ENCODE measurements around the gene RAB7A. TPM values are rescaled to one million over a fixed set of nuclear protein-coding genes. Genes with fewer than 3 reads are reported as not detected.

Gene RAB7A
- total and polyA plus RNA-seq, 2 of the 13 experiments (the other 11 are each of a cell fraction or from before 2014, with no cell fraction given): 26.5 to 182 TPM

DNA sequence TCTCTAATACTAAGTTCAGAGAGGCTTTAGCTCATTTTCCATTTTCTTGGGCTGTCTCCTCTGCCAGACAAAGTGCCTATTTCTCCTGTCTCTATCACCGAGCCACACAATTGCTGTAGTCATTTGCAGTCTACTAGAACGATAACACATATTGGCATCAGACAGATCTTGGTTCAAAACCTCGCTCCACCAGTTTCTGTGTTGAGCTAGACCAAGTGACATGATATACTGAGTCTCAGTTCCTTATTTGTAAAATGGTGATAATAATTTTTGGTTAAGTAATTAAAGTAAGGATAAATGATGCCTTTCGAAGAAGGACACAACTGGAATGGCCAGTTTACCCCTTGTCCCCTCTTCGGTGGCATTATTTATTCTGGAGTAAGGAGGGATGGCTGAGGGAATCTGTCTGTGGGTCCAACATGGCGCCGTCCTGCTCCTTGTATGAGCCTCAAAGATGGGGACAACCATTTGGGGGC is 398 bp upstream of the RAB7A start (continued):
- TF ChIP-seq SIN3A (IDR thresholded peaks at IDR 0.05; ENCODE audit: borderline replicate concordance, low read depth, low read length) (no peak), ZNF432 (CRISPR knock-in tag; IDR thresholded peaks at IDR 0.05; ENCODE audit: borderline replicate concordance) (no peak), MTA1 (CRISPR knock-in tag; IDR thresholded peaks at IDR 0.05; ENCODE audit: borderline replicate concordance) (no peak), ZC3H13 (CRISPR knock-in tag; IDR thresholded peaks at IDR 0.05) (peak; percentile 49; the same call in 1 of the 2 replicates), HOXA5 (CRISPR knock-in tag; IDR thresholded peaks at IDR 0.05) (0 out of 2 replicates have a peak, but pooled peaks have one; percentile 25), SOX5 (CRISPR knock-in tag; IDR thresholded peaks at IDR 0.05; ENCODE audit: borderline replicate concordance) (no peak; the same call in 1 of the 2 replicates), TBL1XR1 (IDR thresholded peaks at IDR 0.05; ENCODE audit: borderline replicate concordance, low read length, partially characterized antibody) (peak; percentile 38), ZNF567 (CRISPR knock-in tag; IDR thresholded peaks at IDR 0.05; ENCODE audit: borderline replicate concordance) (no peak), SMYD3 (CRISPR knock-in tag; IDR thresholded peaks at IDR 0.05) (0 out of 2 replicates have a peak, but pooled peaks have one; percentile 10), IRX3 (CRISPR knock-in tag; IDR thresholded peaks at IDR 0.05; ENCODE audit: borderline replicate concordance, low read depth) (no peak), NFRKB (IDR thresholded peaks at IDR 0.05) (peak; percentile 85; the same call in 1 of the 2 replicates), RFXAP (CRISPR knock-in tag; IDR thresholded peaks at IDR 0.05; ENCODE audit: borderline replicate concordance) (no peak), ZNF709 (CRISPR knock-in tag; IDR thresholded peaks at IDR 0.05) (no peak), ZNF589 (CRISPR knock-in tag; conservative IDR thresholded peaks at IDR 0.05) (peak; percentile 70; the same call in 1 of the 2 replicates), ZNF75D (CRISPR knock-in tag; IDR thresholded peaks at IDR 0.05; ENCODE audit: borderline replicate concordance) (peak; percentile 65; the same call in 1 of the 2 replicates), YY1 (IDR thresholded peaks at IDR 0.05; ENCODE audit: insufficient read depth, insufficient replicate concordance, low read depth, low read length) (peak; percentile 100), U2AF2 (IDR thresholded peaks at IDR 0.05; ENCODE audit: low read depth, low read length) (0 out of 2 replicates have a peak, but pooled peaks have one; percentile 47), NONO (IDR thresholded peaks at IDR 0.05) (no peak), NONO (CRISPR knock-in tag; conservative IDR thresholded peaks at IDR 0.05) (no peak), ZNF431 (CRISPR knock-in tag; IDR thresholded peaks at IDR 0.05; ENCODE audit: borderline replicate concordance, low read depth) (no peak), ZNF782 (CRISPR knock-in tag; IDR thresholded peaks at IDR 0.05; ENCODE audit: borderline replicate concordance) (0 out of 2 replicates have a peak, but pooled peaks have one; percentile 2), ZNF501 (CRISPR knock-in tag; IDR thresholded peaks at IDR 0.05) (no peak; the same call in 1 of the 2 replicates), ZNF619 (CRISPR knock-in tag; IDR thresholded peaks at IDR 0.05) (no peak), BCL6 (CRISPR knock-in tag; IDR thresholded peaks at IDR 0.05) (0 out of 2 replicates have a peak, but pooled peaks have one; percentile 40), ZNF644 (CRISPR knock-in tag; IDR thresholded peaks at IDR 0.05; ENCODE audit: low read depth) (peak; percentile 93), CEBPB (IDR thresholded peaks at IDR 0.05; ENCODE audit: borderline replicate concordance, low read depth, low read length) (no peak), EHMT2 (IDR thresholded peaks at IDR 0.05; ENCODE audit: borderline replicate concordance, low read depth, low read length) (peak; percentile 89), ZFP36L1 (CRISPR knock-in tag; IDR thresholded peaks at IDR 0.05) (no peak)
- TF ChIP-seq, protein P1, sequence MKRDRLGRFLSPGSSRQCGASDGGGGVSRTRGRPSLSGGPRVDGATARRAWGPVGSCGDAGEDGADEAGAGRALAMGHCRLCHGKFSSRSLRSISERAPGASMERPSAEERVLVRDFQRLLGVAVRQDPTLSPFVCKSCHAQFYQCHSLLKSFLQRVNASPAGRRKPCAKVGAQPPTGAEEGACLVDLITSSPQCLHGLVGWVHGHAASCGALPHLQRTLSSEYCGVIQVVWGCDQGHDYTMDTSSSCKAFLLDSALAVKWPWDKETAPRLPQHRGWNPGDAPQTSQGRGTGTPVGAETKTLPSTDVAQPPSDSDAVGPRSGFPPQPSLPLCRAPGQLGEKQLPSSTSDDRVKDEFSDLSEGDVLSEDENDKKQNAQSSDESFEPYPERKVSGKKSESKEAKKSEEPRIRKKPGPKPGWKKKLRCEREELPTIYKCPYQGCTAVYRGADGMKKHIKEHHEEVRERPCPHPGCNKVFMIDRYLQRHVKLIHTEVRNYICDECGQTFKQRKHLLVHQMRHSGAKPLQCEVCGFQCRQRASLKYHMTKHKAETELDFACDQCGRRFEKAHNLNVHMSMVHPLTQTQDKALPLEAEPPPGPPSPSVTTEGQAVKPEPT (CRISPR knock-in tag; IDR thresholded peaks at IDR 0.05; ENCODE audit: low read depth): no peak
- TF ChIP-seq, protein P2, sequence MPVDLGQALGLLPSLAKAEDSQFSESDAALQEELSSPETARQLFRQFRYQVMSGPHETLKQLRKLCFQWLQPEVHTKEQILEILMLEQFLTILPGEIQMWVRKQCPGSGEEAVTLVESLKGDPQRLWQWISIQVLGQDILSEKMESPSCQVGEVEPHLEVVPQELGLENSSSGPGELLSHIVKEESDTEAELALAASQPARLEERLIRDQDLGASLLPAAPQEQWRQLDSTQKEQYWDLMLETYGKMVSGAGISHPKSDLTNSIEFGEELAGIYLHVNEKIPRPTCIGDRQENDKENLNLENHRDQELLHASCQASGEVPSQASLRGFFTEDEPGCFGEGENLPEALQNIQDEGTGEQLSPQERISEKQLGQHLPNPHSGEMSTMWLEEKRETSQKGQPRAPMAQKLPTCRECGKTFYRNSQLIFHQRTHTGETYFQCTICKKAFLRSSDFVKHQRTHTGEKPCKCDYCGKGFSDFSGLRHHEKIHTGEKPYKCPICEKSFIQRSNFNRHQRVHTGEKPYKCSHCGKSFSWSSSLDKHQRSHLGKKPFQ (CRISPR knock-in tag; IDR thresholded peaks at IDR 0.05; ENCODE audit: insufficient replicate concordance): peak; percentile 2
